SK-N-MC (cell line): ENCODE data around the gene CYCS.

Experiments
- EZH2 ChIP-seq: fragments of 200-600 bp; sonication (generic); IDR thresholded peaks from one replicate; pipeline ENCODE4 v1.6.1; 2017; ENCODE audit warnings: antibody characterized with exemption
- POLR2AphosphoS5 ChIP-seq: IDR thresholded peaks from 2 replicates; pipeline ENCODE4 v1.6.1; 2012; ENCODE audit warnings: mild to moderate bottlenecking, low read depth, low read length, borderline replicate concordance

DNA sequence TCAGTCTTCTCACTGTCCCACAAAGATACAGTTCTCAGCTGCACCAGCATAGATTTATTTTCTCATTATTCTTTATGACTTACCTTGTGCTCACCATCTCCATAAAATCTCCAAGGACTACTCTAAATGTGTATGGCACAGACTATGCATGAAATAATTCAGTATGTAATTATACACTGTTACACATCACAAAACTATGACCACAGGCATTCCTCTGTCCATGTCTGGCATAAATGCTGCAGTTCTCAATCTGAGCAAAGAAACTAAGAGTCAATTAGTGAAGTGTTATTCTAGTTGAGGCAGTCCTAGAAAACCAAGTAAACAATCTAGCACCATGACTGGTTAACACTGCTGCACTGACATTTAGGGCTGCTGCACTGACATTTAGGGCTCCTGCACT, 2.7 kb downstream of the CYCS start:
- TF ChIP-seq POLR2AphosphoS5 (no peak), EZH2 (no peak)
